Measurements from ENCODE around the gene PDS5A.

Gene PDS5A

GRCh38 chr4:39893693-39894072 lies 84.0 kb downstream of the PDS5A start (continued):
- no peak for TF ChIP-seq CREB5 (CRISPR knock-in tag; IDR thresholded peaks at IDR 0.05; ENCODE audit: low read depth)

GRCh38 chr4:39892988-39893692 lies 84.6 kb downstream of the PDS5A start:
- ATAC-seq: no peak
- TF ChIP-seq OSR1 (CRISPR knock-in tag; IDR thresholded peaks at IDR 0.05): no peak
- no peak for TF ChIP-seq TSHZ2 (CRISPR knock-in tag; IDR thresholded peaks at IDR 0.05)
- no peak for TF ChIP-seq ZNF70 (CRISPR knock-in tag; IDR thresholded peaks at IDR 0.05)
- TF ChIP-seq ISL1 (CRISPR knock-in tag; IDR thresholded peaks at IDR 0.05): no peak
- no peak for TF ChIP-seq TCF4 (CRISPR knock-in tag; IDR thresholded peaks at IDR 0.05; ENCODE audit: borderline replicate concordance)
- no peak for TF ChIP-seq ESRRG (CRISPR knock-in tag; IDR thresholded peaks at IDR 0.05)
- no peak for TF ChIP-seq ZFP3 (CRISPR knock-in tag; IDR thresholded peaks at IDR 0.05)
- no peak for TF ChIP-seq POU6F1 (CRISPR knock-in tag; IDR thresholded peaks at IDR 0.05; ENCODE audit: borderline replicate concordance, low read depth)
- TF ChIP-seq SNAI2 (CRISPR knock-in tag; IDR thresholded peaks at IDR 0.05): no peak
- TF ChIP-seq PATZ1 (CRISPR knock-in tag; IDR thresholded peaks at IDR 0.05; ENCODE audit: borderline replicate concordance): no peak
- no peak for TF ChIP-seq ZNF565 (CRISPR knock-in tag; conservative IDR thresholded peaks at IDR 0.05; ENCODE audit: low read depth)
- TF ChIP-seq CREB5 (CRISPR knock-in tag; IDR thresholded peaks at IDR 0.05; ENCODE audit: low read depth): no peak
- no peak for TF ChIP-seq BACH2 (CRISPR knock-in tag; IDR thresholded peaks at IDR 0.05; ENCODE audit: borderline replicate concordance)
- no peak for TF ChIP-seq ZNF8 (CRISPR knock-in tag; IDR thresholded peaks at IDR 0.05)

GRCh38 chr4:39889226-39889625 lies 88.5 kb downstream of the PDS5A start:
- no peak for ATAC-seq
- TF ChIP-seq ZNF70 (CRISPR knock-in tag; IDR thresholded peaks at IDR 0.05) (no peak), ESRRG (CRISPR knock-in tag; IDR thresholded peaks at IDR 0.05) (no peak), PATZ1 (CRISPR knock-in tag; IDR thresholded peaks at IDR 0.05; ENCODE audit: borderline replicate concordance) (no peak), ARNTL (CRISPR knock-in tag; IDR thresholded peaks at IDR 0.05; ENCODE audit: borderline replicate concordance, low read depth) (no peak), CSRNP3 (CRISPR knock-in tag; IDR thresholded peaks at IDR 0.05) (no peak), ZFP30 (CRISPR knock-in tag; IDR thresholded peaks at IDR 0.05) (no peak), TSHZ2 (CRISPR knock-in tag; IDR thresholded peaks at IDR 0.05) (no peak), BACH2 (CRISPR knock-in tag; IDR thresholded peaks at IDR 0.05; ENCODE audit: borderline replicate concordance) (no peak), RARB (CRISPR knock-in tag; IDR thresholded peaks at IDR 0.05) (no peak), TCF4 (CRISPR knock-in tag; IDR thresholded peaks at IDR 0.05; ENCODE audit: borderline replicate concordance) (no peak), CSDC2 (CRISPR knock-in tag; IDR thresholded peaks at IDR 0.05) (no peak), ISL1 (CRISPR knock-in tag; IDR thresholded peaks at IDR 0.05) (no peak), ZNF8 (CRISPR knock-in tag; IDR thresholded peaks at IDR 0.05) (no peak)
